ENCODE data around the gene CD99L2.

CD99L2 gene

GRCh38 chrX:150763303-150763797 lies 135.1 kb downstream of the CD99L2 start:
- Histone ChIP-seq H3K4me1 (ENCODE audit: control insufficient read depth, insufficient read depth, low read length) (no peaks in the 10 kb centered on the region), H3K27ac (ENCODE audit: low read depth, low read length) (no peak overlapping the region), H3K36me3 (ENCODE audit: control insufficient read depth, insufficient read depth, low read length) (no peaks in the 10 kb centered on the region), H3K27me3 (ENCODE audit: control insufficient read depth, insufficient read depth, low read length) (no peaks in the 10 kb centered on the region), H3K9ac (ENCODE audit: low read length) (no peak overlapping the region), H3K4me3 (ENCODE audit: low read length) (no peak overlapping the region)

GRCh38 chrX:150762258-150763165 lies 136.0 kb downstream of the CD99L2 start:
- Histone ChIP-seq H3K4me3 (ENCODE audit: low read length) (no peak overlapping the region), H3K27ac (ENCODE audit: low read depth, low read length) (no peak overlapping the region), H3K9ac (ENCODE audit: low read length) (no peak overlapping the region), H3K4me1 (ENCODE audit: control insufficient read depth, insufficient read depth, low read length) (no peaks in the 10 kb centered on the region), H3K36me3 (ENCODE audit: control insufficient read depth, insufficient read depth, low read length) (no peaks in the 10 kb centered on the region), H3K27me3 (ENCODE audit: control insufficient read depth, insufficient read depth, low read length) (no peaks in the 10 kb centered on the region)

GRCh38 chrX:150761819-150762216 lies 136.7 kb downstream of the CD99L2 start:
- H3K36me3 ChIP-seq (ENCODE audit: control insufficient read depth, insufficient read depth, low read length), result no peaks in the 10 kb centered on the region
- no peaks in the 10 kb centered on the region for H3K27me3 ChIP-seq (ENCODE audit: control insufficient read depth, insufficient read depth, low read length)
- no peak overlapping the region for H3K9ac ChIP-seq (ENCODE audit: low read length)
- H3K4me3 ChIP-seq (ENCODE audit: low read length), result no peak overlapping the region
- H3K4me1 ChIP-seq (ENCODE audit: control insufficient read depth, insufficient read depth, low read length), result no peaks in the 10 kb centered on the region
- no peak overlapping the region for H3K27ac ChIP-seq (ENCODE audit: low read depth, low read length)

GRCh38 chrX:150761176-150761818 lies 137.2 kb downstream of the CD99L2 start:
- H3K27ac ChIP-seq (ENCODE audit: low read depth, low read length), result no peak overlapping the region
- H3K27me3 ChIP-seq (ENCODE audit: control insufficient read depth, insufficient read depth, low read length), result no peaks in the 10 kb centered on the region
- H3K36me3 ChIP-seq (ENCODE audit: control insufficient read depth, insufficient read depth, low read length), result no peaks in the 10 kb centered on the region
- no peak overlapping the region for H3K4me3 ChIP-seq (ENCODE audit: low read length)
- H3K4me1 ChIP-seq (ENCODE audit: control insufficient read depth, insufficient read depth, low read length), result no peaks in the 10 kb centered on the region
- H3K9ac ChIP-seq (ENCODE audit: low read length), result no peak overlapping the region

GRCh38 chrX:150759568-150760416 lies 138.7 kb downstream of the CD99L2 start:
- H3K36me3 ChIP-seq (ENCODE audit: control insufficient read depth, insufficient read depth, low read length), result no peaks in the 10 kb centered on the region
- H3K4me1 ChIP-seq (ENCODE audit: control insufficient read depth, insufficient read depth, low read length), result no peaks in the 10 kb centered on the region
- no peaks in the 10 kb centered on the region for H3K27me3 ChIP-seq (ENCODE audit: control insufficient read depth, insufficient read depth, low read length)
- H3K9ac ChIP-seq (ENCODE audit: low read length), result no peak overlapping the region
- H3K4me3 ChIP-seq (ENCODE audit: low read length), result no peak overlapping the region
- no peak overlapping the region for H3K27ac ChIP-seq (ENCODE audit: low read depth, low read length)

- Histone ChIP-seq H3K4me3 (ENCODE audit: low read length) (no peak overlapping the region), H3K27me3 (ENCODE audit: control insufficient read depth, insufficient read depth, low read length) (no peaks in the 10 kb centered on the region), H3K36me3 (ENCODE audit: control insufficient read depth, insufficient read depth, low read length) (peaks cover 3% of the 10 kb centered on the region), H3K4me1 (ENCODE audit: control insufficient read depth, insufficient read depth, low read length) (no peaks in the 10 kb centered on the region), H3K9ac (ENCODE audit: low read length) (no peak overlapping the region), H3K27ac (ENCODE audit: low read depth, low read length) (no peak overlapping the region)
Observed at GRCh38 chrX:150757371-150757770, 141.1 kb downstream of the CD99L2 start.

- Histone ChIP-seq H3K9ac (ENCODE audit: low read length) (no peak overlapping the region), H3K27ac (ENCODE audit: low read depth, low read length) (no peak overlapping the region), H3K27me3 (ENCODE audit: control insufficient read depth, insufficient read depth, low read length) (no peaks in the 10 kb centered on the region), H3K4me1 (ENCODE audit: control insufficient read depth, insufficient read depth, low read length) (no peaks in the 10 kb centered on the region), H3K36me3 (ENCODE audit: control insufficient read depth, insufficient read depth, low read length) (peaks cover 3% of the 10 kb centered on the region), H3K4me3 (ENCODE audit: low read length) (no peak overlapping the region)
Observed at GRCh38 chrX:150753968-150754367, 144.5 kb downstream of the CD99L2 start.

GRCh38 chrX:150753357-150753756 lies 145.1 kb downstream of the CD99L2 start:
- Histone ChIP-seq H3K9ac (ENCODE audit: low read length) (no peak overlapping the region), H3K27me3 (ENCODE audit: control insufficient read depth, insufficient read depth, low read length) (no peaks in the 10 kb centered on the region), H3K4me3 (ENCODE audit: low read length) (no peak overlapping the region), H3K27ac (ENCODE audit: low read depth, low read length) (no peak overlapping the region), H3K36me3 (ENCODE audit: control insufficient read depth, insufficient read depth, low read length) (peaks cover 3% of the 10 kb centered on the region), H3K4me1 (ENCODE audit: control insufficient read depth, insufficient read depth, low read length) (no peaks in the 10 kb centered on the region)

GRCh38 chrX:150752124-150752523 lies 146.3 kb downstream of the CD99L2 start:
- H3K27ac ChIP-seq (ENCODE audit: low read depth, low read length), result no peak overlapping the region
- no peaks in the 10 kb centered on the region for H3K27me3 ChIP-seq (ENCODE audit: control insufficient read depth, insufficient read depth, low read length)
- no peak overlapping the region for H3K9ac ChIP-seq (ENCODE audit: low read length)
- H3K36me3 ChIP-seq (ENCODE audit: control insufficient read depth, insufficient read depth, low read length), result peaks cover 3% of the 10 kb centered on the region
- no peaks in the 10 kb centered on the region for H3K4me1 ChIP-seq (ENCODE audit: control insufficient read depth, insufficient read depth, low read length)
- no peak overlapping the region for H3K4me3 ChIP-seq (ENCODE audit: low read length)

GRCh38 chrX:150736475-150736874 lies 162.0 kb downstream of the CD99L2 start:
- Histone ChIP-seq H3K36me3 (ENCODE audit: control insufficient read depth, insufficient read depth, low read length) (peaks cover 9% of the 10 kb centered on the region), H3K4me1 (ENCODE audit: control insufficient read depth, insufficient read depth, low read length) (no peaks in the 10 kb centered on the region), H3K27me3 (ENCODE audit: control insufficient read depth, insufficient read depth, low read length) (no peaks in the 10 kb centered on the region), H3K27ac (ENCODE audit: low read depth, low read length) (no peak overlapping the region), H3K9ac (ENCODE audit: low read length) (no peak overlapping the region), H3K4me3 (ENCODE audit: low read length) (no peak overlapping the region)

GRCh38 chrX:150731795-150732194 lies 166.7 kb downstream of the CD99L2 start:
- H3K4me1 ChIP-seq (ENCODE audit: control insufficient read depth, insufficient read depth, low read length), result no peaks in the 10 kb centered on the region
- H3K27ac ChIP-seq (ENCODE audit: low read depth, low read length), result no peak overlapping the region
- no peak overlapping the region for H3K9ac ChIP-seq (ENCODE audit: low read length)
- no peaks in the 10 kb centered on the region for H3K36me3 ChIP-seq (ENCODE audit: control insufficient read depth, insufficient read depth, low read length)
- no peak overlapping the region for H3K4me3 ChIP-seq (ENCODE audit: low read length)
- H3K27me3 ChIP-seq (ENCODE audit: control insufficient read depth, insufficient read depth, low read length), result no peaks in the 10 kb centered on the region

GRCh38 chrX:150730719-150731118 lies 167.7 kb downstream of the CD99L2 start:
- H3K4me3 ChIP-seq (ENCODE audit: low read length), result no peak overlapping the region
- no peaks in the 10 kb centered on the region for H3K36me3 ChIP-seq (ENCODE audit: control insufficient read depth, insufficient read depth, low read length)
- H3K9ac ChIP-seq (ENCODE audit: low read length), result no peak overlapping the region
- H3K4me1 ChIP-seq (ENCODE audit: control insufficient read depth, insufficient read depth, low read length), result no peaks in the 10 kb centered on the region
- H3K27ac ChIP-seq (ENCODE audit: low read depth, low read length), result no peak overlapping the region
- no peaks in the 10 kb centered on the region for H3K27me3 ChIP-seq (ENCODE audit: control insufficient read depth, insufficient read depth, low read length)

Measured in rectal smooth muscle tissue (tissue), 1 donor.